A549 (cell line): ENCODE results near the gene CDH26. TPM values are rescaled to one million over a fixed set of nuclear protein-coding genes. Genes with fewer than 3 reads are reported as not detected.

Source experiments
- ATAC-seq, 2 experiments: fragments of 200-7000 bp in 1 of 2; fragments of >200 bp in 1 of 2; cut with Nextera tagmentation in 1 of 2; cut with Tn5 transposase in 1 of 2; 3 replicates each; pipeline versions ENCODE4 v1.8.0 to v1.9.1; 2018 to 2020; ENCODE audit warnings: mild to moderate bottlenecking in 1 of 2, moderate library complexity in 1 of 2
- CTCF ChIA-PET: fragments of 300-600 bp; sonication (Branson Sonifier 250); formaldehyde crosslinking; extraction: SDS; loops from one replicate; lab custom pipeline; 2021; ENCODE audit warnings: antibody characterized with exemption, inconsistent platforms; lab: Yijun Ruan, JAX
- POLR2A ChIA-PET: fragments of 350-600 bp; formaldehyde crosslinking; extraction: SDS; loops from one replicate; lab custom pipeline; 2021; ENCODE audit warnings: antibody characterized with exemption, inconsistent platforms; lab: Yijun Ruan, JAX
- DNase-seq, 2 experiments: peaks; one replicate each; pipeline versions ENCODE4 v3.0.0 to v3.0.0-alpha.2; 2011 to 2016; ENCODE audit warnings: low read depth in 1 of 2, low spot score in 1 of 2
- FAIRE-seq: peaks from 2 replicates; lab custom pipeline; 2011; peaks lifted over from hg19 to GRCh38; lab: Jason Lieb, UNC
- H3K27ac ChIP-seq, 2 experiments: fragments of >200 bp; sonication (Bioruptor Twin); formaldehyde crosslinking; 3 replicates each; pipeline ENCODE4 v1.5.1; 2016 to 2017
- H3K4me1 ChIP-seq: fragments of >200 bp; sonication (Bioruptor Twin); formaldehyde crosslinking; 3 replicates; pipeline ENCODE4 v1.6.1; 2016
- H3K4me2 ChIP-seq: fragments of >200 bp; sonication (Bioruptor Twin); formaldehyde crosslinking; 3 replicates; pipeline ENCODE4 v1.6.1; 2016
- H3K4me3 ChIP-seq: fragments of >200 bp; sonication (Bioruptor Twin); formaldehyde crosslinking; 3 replicates; pipeline ENCODE4 v1.5.1; 2016
- H3K9me3 ChIP-seq: fragments of >200 bp; sonication (Bioruptor Twin); formaldehyde crosslinking; 3 replicates; pipeline ENCODE4 v1.6.1; 2016
- ATOH8 ChIP-seq: fragments of 250-450 bp; sonication (Bioruptor Pico); IDR thresholded peaks from 2 replicates; pipeline ENCODE4 v1.5.0; 2020; ENCODE audit warnings: low read depth, mild to moderate bottlenecking, moderate library complexity
- CHD4 ChIP-seq: fragments of 200-600 bp; sonication (generic); IDR thresholded peaks from 2 replicates; pipeline ENCODE4 v1.6.1; 2016; ENCODE audit warnings: antibody characterized with exemption, mild to moderate bottlenecking, borderline replicate concordance
- CTCF ChIP-seq: fragments of >200 bp; sonication (Bioruptor Twin); formaldehyde crosslinking; IDR thresholded peaks from 3 replicates; pipeline ENCODE4 v1.5.1; 2016
- E2F6 ChIP-seq: IDR thresholded peaks from 2 replicates; pipeline ENCODE4 v1.6.1; 2012; ENCODE audit warnings: low read depth, borderline replicate concordance
- EP300 ChIP-seq, 2 experiments: fragments of >200 bp; sonication (Bioruptor Twin); formaldehyde crosslinking; IDR thresholded peaks; 2 replicates in 1 of 2; 3 replicates in 1 of 2; pipeline ENCODE4 v1.6.1; 2016 to 2017
- ESRRA ChIP-seq: fragments of 150-350 bp; IDR thresholded peaks from 2 replicates; pipeline ENCODE4 v1.6.1; 2014; ENCODE audit warnings: mild to moderate bottlenecking, low read length, borderline replicate concordance
- FOSL2 ChIP-seq, 2 experiments: fragments of 450-650 bp in 1 of 2; fragments of >200 bp in 1 of 2; sonication (Bioruptor Twin) in 1 of 2; formaldehyde crosslinking; IDR thresholded peaks; 2 replicates each; pipeline versions ENCODE4 v1.5.0 to v1.6.1; 2016 to 2020; ENCODE audit warnings: mild to moderate bottlenecking in 1 of 2, moderate library complexity in 1 of 2
- FOXS1 ChIP-seq: fragments of 250-450 bp; sonication (Bioruptor Pico); IDR thresholded peaks from 2 replicates; pipeline ENCODE4 v1.5.0; 2020; ENCODE audit warnings: mild to moderate bottlenecking, moderate library complexity
- GATA3 ChIP-seq: IDR thresholded peaks from 2 replicates; pipeline ENCODE4 v1.6.1; 2012; ENCODE audit warnings: borderline replicate concordance
- HEYL ChIP-seq: fragments of 250-450 bp; sonication (Bioruptor Pico); IDR thresholded peaks from 2 replicates; pipeline ENCODE4 v1.8.0; 2021; ENCODE audit warnings: mild to moderate bottlenecking, moderate library complexity
- HOXA7 ChIP-seq: fragments of 250-450 bp; sonication (Bioruptor Pico); IDR thresholded peaks from 2 replicates; pipeline ENCODE4 v1.5.0; 2020; ENCODE audit warnings: mild to moderate bottlenecking, moderate library complexity
- HOXB13 ChIP-seq: fragments of 250-450 bp; sonication (Bioruptor Pico); IDR thresholded peaks from 2 replicates; pipeline ENCODE4 v1.5.0; 2020; ENCODE audit warnings: low read depth, mild to moderate bottlenecking, moderate library complexity
- HOXB5 ChIP-seq: fragments of 250-450 bp; sonication (Bioruptor Pico); IDR thresholded peaks from 2 replicates; pipeline ENCODE4 v1.5.0; 2020; ENCODE audit warnings: mild to moderate bottlenecking, moderate library complexity
- KDM5A ChIP-seq: fragments of 200-600 bp; sonication (generic); IDR thresholded peaks from 2 replicates; pipeline ENCODE4 v1.6.1; 2016; ENCODE audit warnings: antibody characterized with exemption, mild to moderate bottlenecking
- MAFK ChIP-seq: fragments of 450-650 bp; IDR thresholded peaks from 2 replicates; pipeline ENCODE4 v1.6.1; 2014; ENCODE audit not compliant: partially characterized antibody
- MAX ChIP-seq: IDR thresholded peaks from 2 replicates; pipeline ENCODE4 v1.6.1; 2012
- MYC ChIP-seq: IDR thresholded peaks from 2 replicates; pipeline ENCODE4 v1.6.1; 2012; ENCODE audit warnings: mild to moderate bottlenecking, inconsistent platforms, low read length, improper control_type of control experiment, borderline replicate concordance
- NR3C1 ChIP-seq: fragments of >200 bp; sonication (Bioruptor Twin); formaldehyde crosslinking; IDR thresholded peaks from 3 replicates; pipeline ENCODE4 v1.6.1; 2017
- PHF8 ChIP-seq: fragments of 200-600 bp; sonication (generic); IDR thresholded peaks from 2 replicates; pipeline ENCODE4 v1.6.1; 2016; ENCODE audit warnings: low read depth, mild to moderate bottlenecking, antibody characterized with exemption, moderate library complexity, borderline replicate concordance
- POLR2A ChIP-seq: IDR thresholded peaks from 2 replicates; pipeline ENCODE4 v1.6.1; 2012; ENCODE audit warnings: mild to moderate bottlenecking, low read length
- RAD21 ChIP-seq, 2 experiments: fragments of >200 bp in 1 of 2; sonication (Bioruptor Twin) in 1 of 2; formaldehyde crosslinking in 1 of 2; IDR thresholded peaks in 1 of 2; conservative IDR thresholded peaks in 1 of 2; 2 replicates in 1 of 2; 3 replicates in 1 of 2; pipeline ENCODE4 v1.6.1; 2012 to 2018; ENCODE audit warnings: inconsistent platforms in 1 of 2
- RARB ChIP-seq: fragments of 250-450 bp; sonication (Bioruptor Pico); IDR thresholded peaks from 2 replicates; pipeline ENCODE4 v1.8.0; 2021; ENCODE audit warnings: mild to moderate bottlenecking, moderate library complexity
- RCOR1 ChIP-seq: fragments of 150-350 bp; IDR thresholded peaks from 2 replicates; pipeline ENCODE4 v1.6.1; 2014; ENCODE audit warnings: antibody characterized with exemption, low read length, low read depth
- REST ChIP-seq: fragments of 200-600 bp; sonication (generic); IDR thresholded peaks from 2 replicates; pipeline ENCODE4 v1.6.1; 2016; ENCODE audit warnings: antibody characterized with exemption, mild to moderate bottlenecking, moderate library complexity
- RFX5 ChIP-seq: fragments of 450-650 bp; IDR thresholded peaks from 2 replicates; pipeline ENCODE4 v1.7.1; 2014; ENCODE audit warnings: antibody characterized with exemption, mild to moderate bottlenecking, moderate library complexity
- RNF2 ChIP-seq: fragments of 200-600 bp; sonication (generic); IDR thresholded peaks from 2 replicates; pipeline ENCODE4 v1.6.1; 2016; ENCODE audit warnings: low read depth, mild to moderate bottlenecking, antibody characterized with exemption, moderate library complexity, borderline replicate concordance
- SMC3 ChIP-seq: fragments of >200 bp; sonication (Bioruptor Twin); formaldehyde crosslinking; IDR thresholded peaks from 3 replicates; pipeline ENCODE4 v1.6.1; 2018; ENCODE audit warnings: inconsistent platforms
- SREBF2 ChIP-seq: fragments of 450-650 bp; IDR thresholded peaks from 2 replicates; pipeline ENCODE4 v1.6.1; 2014; ENCODE audit warnings: mild to moderate bottlenecking, moderate library complexity
- TFCP2L1 ChIP-seq: fragments of 250-450 bp; sonication (Bioruptor Pico); IDR thresholded peaks from 2 replicates; pipeline ENCODE4 v1.5.0; 2021; ENCODE audit warnings: mild to moderate bottlenecking
- TP53 ChIP-seq: fragments of 250-450 bp; sonication (Bioruptor Pico); IDR thresholded peaks from 2 replicates; pipeline ENCODE4 v1.5.0; 2021; ENCODE audit warnings: mild to moderate bottlenecking, moderate library complexity
- USF2 ChIP-seq: fragments of 450-650 bp; IDR thresholded peaks from 2 replicates; pipeline ENCODE4 v1.6.1; 2014; ENCODE audit warnings: antibody characterized with exemption
- ZC3H11A ChIP-seq: fragments of 450-650 bp; IDR thresholded peaks from 2 replicates; pipeline ENCODE4 v1.6.1; 2014; ENCODE audit warnings: antibody characterized with exemption, mild to moderate bottlenecking
- ZFP36 ChIP-seq: fragments of 450-650 bp; IDR thresholded peaks from 2 replicates; pipeline ENCODE4 v1.6.1; 2014; ENCODE audit warnings: borderline replicate concordance; ENCODE audit not compliant: partially characterized antibody
- WGBS: methylation state at CpG from one replicate; pipeline ENCODE4 v1.1.6; 2017; ENCODE audit errors: missing lambda C conversion rate; 5-methylcytosine and 5-hydroxymethylcytosine counted together
- polyA plus RNA-seq, 4 experiments: library from polyadenylated mRNA; depleted of rRNA in 3 of 4; stranded (reverse); fragments of >200 nt; fragmentation: RNase III in 1 of 4; extraction: RNeasy Plus Mini Kit Qiagen cat#74134 plus additional on column Dnase treatment in 1 of 4; gene quantifications; 2 replicates in 3 of 4; 3 replicates in 1 of 4; pipeline ENCODE4 v1.2.3, GENCODE V29; 2011 to 2017

CDH26 gene
- polyA plus RNA-seq, 2 of the 4 experiments (the other 2 are of a cell fraction): 0.27 to 0.57 TPM

- Histone ChIP-seq H3K4me2 (peak overlapping the region; percentile 82), H3K9me3 (peaks cover 3% of the 10 kb centered on the region; the same call in 2 of the 3 replicates), H3K4me3 (peak overlapping the region; percentile 66), H3K4me1 (peaks cover 16% of the 10 kb centered on the region; the same call in 2 of the 3 replicates), H3K27ac (peak overlapping the region; percentile 72 to 87)
- DNase-seq (peak; percentile 79 to 82), ATAC-seq (peak; percentile 98 to 99), FAIRE-seq (no peak)
- ChIA-PET CTCF (interaction anchor here (0.6 to 4.4 kb wide), 18 partner anchors 9 to 1182 kb away, joined by 3 to 73 read pairs (median 4); partner anchors contain the start of gene CDH26), POLR2A (no interaction called here)
- TF ChIP-seq TP53 (CRISPR knock-in tag): no peak
- no peak for TF ChIP-seq EP300 (IDR thresholded peaks at IDR 0.05)
- no peak for TF ChIP-seq RFX5
- no peak for TF ChIP-seq USF2
- no peak for TF ChIP-seq HOXB13 (CRISPR knock-in tag)
- TF ChIP-seq NR3C1: no peak
- TF ChIP-seq MAX: peak; percentile 27
- TF ChIP-seq GATA3: no peak
- TF ChIP-seq RARB: no peak
- no peak for TF ChIP-seq TFCP2L1
- peak; percentile 15 to 26; a peak in 2 of 5 replicates for TF ChIP-seq RAD21 (conservative IDR thresholded peaks at IDR 0.05 in 1 of 2, IDR thresholded peaks at IDR 0.05 in 1 of 2)
- TF ChIP-seq PHF8: peak; percentile 66; the same call in 1 of the 2 replicates
- TF ChIP-seq RCOR1: no peak
- no peak for TF ChIP-seq MAFK
- TF ChIP-seq SMC3: peak; percentile 31; the same call in 1 of the 3 replicates
- TF ChIP-seq SREBF2: no peak
- no peak for TF ChIP-seq HOXB5 (CRISPR knock-in tag)
- peak; percentile 78 for TF ChIP-seq E2F6
- TF ChIP-seq ZC3H11A: no peak
- TF ChIP-seq FOSL2 (IDR thresholded peaks at IDR 0.05): no peak
- TF ChIP-seq FOSL2 (CRISPR knock-in tag; IDR thresholded peaks at IDR 0.05): no peak
- TF ChIP-seq RNF2: no peak
- TF ChIP-seq POLR2A: no peak
- peak; percentile 90 for TF ChIP-seq CTCF
- TF ChIP-seq ZFP36: no peak
- TF ChIP-seq KDM5A: no peak
- no peak for TF ChIP-seq ATOH8 (CRISPR knock-in tag)
- TF ChIP-seq HEYL (CRISPR knock-in tag): no peak
- TF ChIP-seq REST: peak; percentile 42; the same call in 1 of the 2 replicates
- no peak for TF ChIP-seq ESRRA
- TF ChIP-seq HOXA7 (CRISPR knock-in tag): no peak
- no peak for TF ChIP-seq MYC
- no peak for TF ChIP-seq FOXS1 (CRISPR knock-in tag)
- TF ChIP-seq CHD4: no peak
- WGBS: 12% methylated on average over 31 of the region's 59 CpGs
These were observed 24.2 kb upstream of the CDH26 start for GRCh38 chr20:59933849-59934585.
